SU-DHL-6 (cell line): ENCODE results near the gene STRIP2.

Source experiments
- EZH2phosphoT487 ChIP-seq: fragments of 200-600 bp; sonication (generic), shearing (Covaris generic); conservative IDR thresholded peaks from 2 replicates; pipeline ENCODE4 v1.6.1; 2018; ENCODE audit warnings: mild to moderate bottlenecking, antibody characterized with exemption, low read length, moderate library complexity, mixed read lengths
- TF ChIP-seq, protein P1 (sequence below): fragments of 200-600 bp; sonication (generic); IDR thresholded peaks from one replicate; pipeline ENCODE4 v1.5.1; 2017; ENCODE audit warnings: antibody characterized with exemption, mild to moderate bottlenecking, low read length, moderate library complexity; ENCODE audit not compliant: insufficient read depth, poor library complexity, severe bottlenecking

- TF ChIP-seq, protein P1, sequence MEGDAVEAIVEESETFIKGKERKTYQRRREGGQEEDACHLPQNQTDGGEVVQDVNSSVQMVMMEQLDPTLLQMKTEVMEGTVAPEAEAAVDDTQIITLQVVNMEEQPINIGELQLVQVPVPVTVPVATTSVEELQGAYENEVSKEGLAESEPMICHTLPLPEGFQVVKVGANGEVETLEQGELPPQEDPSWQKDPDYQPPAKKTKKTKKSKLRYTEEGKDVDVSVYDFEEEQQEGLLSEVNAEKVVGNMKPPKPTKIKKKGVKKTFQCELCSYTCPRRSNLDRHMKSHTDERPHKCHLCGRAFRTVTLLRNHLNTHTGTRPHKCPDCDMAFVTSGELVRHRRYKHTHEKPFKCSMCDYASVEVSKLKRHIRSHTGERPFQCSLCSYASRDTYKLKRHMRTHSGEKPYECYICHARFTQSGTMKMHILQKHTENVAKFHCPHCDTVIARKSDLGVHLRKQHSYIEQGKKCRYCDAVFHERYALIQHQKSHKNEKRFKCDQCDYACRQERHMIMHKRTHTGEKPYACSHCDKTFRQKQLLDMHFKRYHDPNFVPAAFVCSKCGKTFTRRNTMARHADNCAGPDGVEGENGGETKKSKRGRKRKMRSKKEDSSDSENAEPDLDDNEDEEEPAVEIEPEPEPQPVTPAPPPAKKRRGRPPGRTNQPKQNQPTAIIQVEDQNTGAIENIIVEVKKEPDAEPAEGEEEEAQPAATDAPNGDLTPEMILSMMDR = no peak
- no peak for TF ChIP-seq EZH2phosphoT487
Measured at GRCh38 chr7:129530795-129531391, 96.7 kb downstream of the STRIP2 start.
